SH-SY5Y (cell line): ENCODE results near the gene FRMD7.

Experiments used
- GATA2 ChIP-seq: IDR thresholded peaks from 2 replicates; pipeline ENCODE4 v1.6.1; 2011; ENCODE audit warnings: mild to moderate bottlenecking, low read depth, low read length
- GATA3 ChIP-seq: IDR thresholded peaks from 2 replicates; pipeline ENCODE4 v1.6.1; 2011; ENCODE audit warnings: low read depth, mild to moderate bottlenecking, low read length, moderate library complexity

- no peak for TF ChIP-seq GATA3
- no peak for TF ChIP-seq GATA2
These were observed 9.5 kb downstream of the FRMD7 start for GRCh38 chrX:132118358-132118757.
